Measurements from ENCODE around the gene PDCD2L.
A peak's percentile ranks its signal among the peaks of the same experiment; 100 is the strongest.
"Not testable (repeated sequence)": the region's sequence is repeated elsewhere in the genome, so short reads cannot be mapped to it uniquely, and the experiment has no call there.

The PDCD2L gene

GRCh38 chr19:34411216-34411615 is 7.0 kb downstream of the PDCD2L start:
- DNase-seq (ENCODE audit: low read depth in 2 of 2) = no peak

GRCh38 chr19:34416021-34416545 is 11.9 kb downstream of the PDCD2L start:
- DNase-seq (ENCODE audit: low read depth in 2 of 2) = no peak

GRCh38 chr19:34418300-34418699 is 14.1 kb downstream of the PDCD2L start:
- DNase-seq (ENCODE audit: low read depth in 2 of 2) = no peak

- no peak for DNase-seq (ENCODE audit: low read depth in 2 of 2)
Measured at GRCh38 chr19:34426096-34426661, 22.0 kb downstream of the PDCD2L start.

GRCh38 chr19:34428549-34429285 is 24.5 kb downstream of the PDCD2L start:
- peak; percentile 13 to 27 for DNase-seq (ENCODE audit: low read depth in 2 of 2)

- DNase-seq (ENCODE audit: low read depth in 2 of 2) = no peak
Measured at GRCh38 chr19:34429553-34429952, 25.4 kb downstream of the PDCD2L start.

- peak in 1 of 2 donors; percentile 16 for DNase-seq (ENCODE audit: low read depth in 2 of 2)
Measured at GRCh38 chr19:34430738-34431625, 26.8 kb downstream of the PDCD2L start.

- no peak for DNase-seq (ENCODE audit: low read depth in 2 of 2)
Measured at GRCh38 chr19:34431681-34432402, 27.6 kb downstream of the PDCD2L start.

GRCh38 chr19:34432797-34433196 is 28.6 kb downstream of the PDCD2L start:
- DNase-seq (ENCODE audit: low read depth in 2 of 2) = no peak

GRCh38 chr19:34436716-34437115 is 32.5 kb downstream of the PDCD2L start:
- DNase-seq (ENCODE audit: low read depth in 2 of 2) = no peak

- DNase-seq (ENCODE audit: low read depth in 2 of 2) = no peak
Measured at GRCh38 chr19:34448191-34448590, 44.0 kb downstream of the PDCD2L start.

- no peak for DNase-seq (ENCODE audit: low read depth in 2 of 2)
Measured at GRCh38 chr19:34452723-34453122, 48.5 kb downstream of the PDCD2L start.

- no peak for DNase-seq (ENCODE audit: low read depth in 2 of 2)
Measured at GRCh38 chr19:34454091-34454490, 49.9 kb downstream of the PDCD2L start.

- DNase-seq (ENCODE audit: low read depth in 2 of 2) = no peak
Measured at GRCh38 chr19:34454685-34455084, 50.5 kb downstream of the PDCD2L start.

- DNase-seq (ENCODE audit: low read depth in 2 of 2) = not testable (repeated sequence)
Measured at GRCh38 chr19:34455783-34456480, 51.7 kb downstream of the PDCD2L start.

GRCh38 chr19:34457446-34457845 is 53.2 kb downstream of the PDCD2L start:
- no peak for DNase-seq (ENCODE audit: low read depth in 2 of 2)

GRCh38 chr19:34458677-34459076 is 54.5 kb downstream of the PDCD2L start:
- no peak for DNase-seq (ENCODE audit: low read depth in 2 of 2)

GRCh38 chr19:34459614-34460013 is 55.4 kb downstream of the PDCD2L start:
- DNase-seq (ENCODE audit: low read depth in 2 of 2) = no peak

GRCh38 chr19:34461375-34462100 is 57.3 kb downstream of the PDCD2L start:
- DNase-seq (ENCODE audit: low read depth in 2 of 2) = no peak

- DNase-seq (ENCODE audit: low read depth in 2 of 2) = not testable (repeated sequence)
Measured at GRCh38 chr19:34464785-34465184, 60.6 kb downstream of the PDCD2L start.

All from stimulated activated CD8-positive, alpha-beta memory T cell treated with anti-CD3 and anti-CD28 coated beads, Interleukin-15, amount 100 ng/mL, for 48 hours (primary cell).